ENCODE results near the gene ARHGAP27.
"Not testable (repeated sequence)": the region's sequence is repeated elsewhere in the genome, so short reads cannot be mapped to it uniquely, and the experiment has no call there.

ARHGAP27 gene

DNA sequence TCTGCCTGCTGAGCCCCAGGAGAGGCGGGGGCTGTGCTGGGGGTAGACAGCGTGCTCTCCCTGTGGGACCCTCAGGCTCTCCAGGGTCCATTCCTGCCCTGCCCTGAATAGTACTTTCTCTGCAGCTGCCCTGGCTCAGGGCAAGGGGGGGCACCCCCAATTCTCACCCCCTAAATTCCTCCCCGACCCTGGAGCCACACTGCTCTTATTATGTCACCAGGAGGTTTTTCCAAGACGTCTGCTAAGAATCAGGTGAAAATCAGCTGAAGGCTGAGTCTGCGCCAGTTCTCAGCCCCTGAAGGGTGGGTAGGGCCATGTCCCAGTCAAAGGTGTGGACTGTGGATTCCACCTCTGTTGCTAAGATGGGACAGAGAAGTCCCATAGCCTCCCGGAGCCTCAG, 66.0 kb downstream of the ARHGAP27 start:
- DNase-seq (ENCODE audit: low read depth in 2 of 2, low spot score in 1 of 2) = no peak

DNA sequence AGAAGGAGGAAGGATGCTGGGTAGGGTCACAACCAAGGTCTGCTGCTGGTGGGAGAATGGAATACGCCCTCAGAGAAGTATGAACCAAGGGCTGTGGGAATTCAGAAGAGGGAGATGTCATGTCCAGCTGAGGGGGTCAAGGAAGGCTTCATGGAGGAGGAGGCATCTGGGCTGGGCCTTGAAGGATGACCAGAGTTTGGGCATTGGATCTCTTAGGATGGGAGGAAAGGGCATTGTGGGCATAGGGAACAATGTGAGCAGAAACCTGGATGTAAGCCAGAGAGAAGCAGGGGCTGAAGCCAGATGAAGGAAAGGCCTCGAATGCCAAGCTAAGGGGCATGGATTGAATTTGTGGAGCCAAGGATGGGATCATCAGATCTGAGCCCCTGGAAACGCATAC, 66.6 kb downstream of the ARHGAP27 start:
- no peak for DNase-seq (ENCODE audit: low read depth in 2 of 2, low spot score in 1 of 2)

DNA sequence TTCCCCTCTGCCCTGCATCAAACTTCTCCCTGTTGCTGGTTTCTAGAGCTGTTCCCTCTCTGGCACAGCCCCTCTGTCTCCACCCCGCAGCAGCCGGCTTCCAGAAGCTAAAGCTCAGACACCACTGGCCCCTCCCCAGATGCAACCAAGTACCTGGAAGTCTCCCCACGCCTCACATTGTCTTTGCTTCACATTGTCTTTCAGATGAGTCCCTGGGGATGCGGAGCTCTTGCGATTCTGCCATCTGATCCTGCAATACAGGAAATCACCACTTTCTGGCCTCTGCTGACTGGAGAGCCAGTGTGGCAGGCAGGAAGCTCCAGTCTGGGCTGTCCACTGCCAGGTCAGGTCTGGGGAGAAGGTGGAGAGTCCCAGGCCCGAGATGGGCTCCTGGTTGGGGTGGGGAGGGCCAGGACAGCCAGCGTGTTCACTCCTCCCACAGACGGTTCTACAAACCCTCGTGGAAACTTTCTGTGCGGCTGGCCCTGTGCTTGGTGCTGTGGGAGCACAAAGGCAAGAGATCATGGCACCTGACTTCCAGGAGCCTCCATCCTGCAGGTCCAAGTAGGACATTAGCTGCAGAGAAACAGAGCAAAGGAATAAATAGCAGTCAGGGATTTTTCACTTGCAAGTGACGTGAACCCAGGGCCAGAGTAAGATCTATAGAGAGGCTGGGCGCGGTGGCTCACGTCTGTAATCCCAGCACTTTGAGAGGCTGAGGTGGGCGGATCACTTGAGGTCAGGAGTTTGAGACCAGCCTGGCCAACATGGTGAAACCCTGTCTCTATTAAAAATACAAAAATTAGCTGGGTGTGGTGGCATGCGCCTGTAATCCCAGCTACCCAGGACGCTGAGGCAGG, 67.9 kb downstream of the ARHGAP27 start:
- DNase-seq (ENCODE audit: low read depth in 2 of 2, low spot score in 1 of 2) = no peak

DNA sequence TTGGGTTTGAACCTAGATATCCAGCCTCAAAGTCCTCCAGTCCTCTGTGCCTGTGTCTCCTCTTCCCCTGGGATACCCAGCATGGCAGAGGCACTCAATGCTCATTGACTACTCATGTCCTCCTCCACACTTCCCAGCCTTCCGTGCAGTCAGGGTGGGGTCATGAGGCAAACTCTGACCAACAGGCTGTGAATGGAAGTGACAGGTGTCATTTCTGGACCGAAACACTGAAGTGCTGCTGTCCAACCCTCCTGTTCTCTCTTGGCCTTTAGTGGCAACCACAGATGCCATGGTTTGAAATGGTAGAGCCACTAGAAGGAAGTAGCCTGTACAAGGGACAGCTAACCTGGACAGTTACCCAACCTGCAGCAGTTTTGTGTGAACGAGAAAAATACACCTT, 69.2 kb downstream of the ARHGAP27 start:
- DNase-seq (ENCODE audit: low read depth in 2 of 2, low spot score in 1 of 2) = no peak

DNA sequence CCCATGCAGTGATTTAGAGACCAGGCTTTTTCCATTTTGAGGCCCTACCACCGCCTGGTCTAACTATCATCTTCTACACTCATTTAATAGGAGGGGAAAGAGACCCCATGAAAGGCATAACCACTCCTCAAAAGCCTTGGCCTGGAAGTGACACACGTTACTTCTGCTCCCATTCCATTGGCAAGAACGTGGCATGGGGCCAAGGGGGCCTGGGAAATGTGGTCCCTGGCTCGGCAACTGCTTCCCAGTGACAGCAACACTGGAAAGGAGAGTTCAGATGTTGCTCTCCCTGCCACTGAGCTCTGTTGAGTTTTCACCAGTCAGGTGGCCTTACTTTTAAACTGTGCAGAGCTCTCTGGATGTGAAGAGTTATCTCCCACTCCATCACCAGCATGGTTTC, 70.7 kb downstream of the ARHGAP27 start:
- no peak for DNase-seq (ENCODE audit: low read depth in 2 of 2, low spot score in 1 of 2)

DNA sequence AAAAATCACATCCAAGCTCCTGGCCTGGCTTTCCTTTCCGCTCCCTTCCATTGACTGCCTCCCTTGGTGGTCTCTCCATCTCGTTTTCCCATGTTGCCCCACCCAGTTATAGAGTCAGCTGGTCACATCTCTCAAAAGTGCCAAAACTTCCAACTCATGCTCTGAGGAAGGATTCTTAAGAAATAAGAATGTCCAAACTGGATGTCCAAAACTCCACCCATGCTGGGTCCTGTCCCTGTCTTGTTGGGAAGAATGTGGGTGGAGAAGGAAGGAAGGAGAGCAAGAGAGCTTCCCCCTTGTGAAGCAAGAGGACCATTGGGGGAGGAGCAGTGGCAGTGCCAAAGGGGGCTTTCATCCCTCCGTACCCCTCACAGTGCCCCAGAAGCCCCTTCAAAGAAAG, 71.2 kb downstream of the ARHGAP27 start:
- DNase-seq (ENCODE audit: low read depth in 2 of 2, low spot score in 1 of 2) = no peak

DNA sequence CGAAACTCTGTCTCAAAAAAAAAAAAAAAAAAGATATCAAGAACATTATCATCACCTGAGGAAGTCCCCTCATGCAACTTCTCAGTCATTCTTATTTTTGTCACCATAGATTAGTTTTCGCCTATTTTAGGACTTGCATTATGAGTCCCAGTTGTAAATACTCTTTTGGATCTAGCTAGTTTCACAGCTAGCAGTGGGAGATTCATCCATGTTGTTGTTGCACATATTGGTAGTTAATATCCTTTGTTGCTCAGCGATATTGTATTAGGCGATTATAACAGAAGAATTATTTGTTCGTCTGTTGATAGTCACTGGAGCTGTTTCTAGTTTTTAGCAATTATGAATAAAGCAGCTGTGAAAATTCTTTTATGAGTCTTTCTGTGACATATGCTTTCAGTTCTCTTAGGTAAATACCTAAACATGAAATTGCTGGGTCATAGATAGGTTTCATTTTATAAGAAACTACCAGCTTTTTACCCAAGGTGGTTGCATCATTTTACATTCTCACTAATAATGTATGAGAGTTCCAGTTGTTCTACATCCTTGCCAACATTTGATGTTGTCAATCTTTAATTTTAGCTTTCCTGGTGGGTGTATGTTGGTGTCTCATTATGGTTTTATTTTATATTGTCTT, 75.2 kb downstream of the ARHGAP27 start:
- DNase-seq (ENCODE audit: low read depth in 2 of 2, low spot score in 1 of 2) = no peak

DNA sequence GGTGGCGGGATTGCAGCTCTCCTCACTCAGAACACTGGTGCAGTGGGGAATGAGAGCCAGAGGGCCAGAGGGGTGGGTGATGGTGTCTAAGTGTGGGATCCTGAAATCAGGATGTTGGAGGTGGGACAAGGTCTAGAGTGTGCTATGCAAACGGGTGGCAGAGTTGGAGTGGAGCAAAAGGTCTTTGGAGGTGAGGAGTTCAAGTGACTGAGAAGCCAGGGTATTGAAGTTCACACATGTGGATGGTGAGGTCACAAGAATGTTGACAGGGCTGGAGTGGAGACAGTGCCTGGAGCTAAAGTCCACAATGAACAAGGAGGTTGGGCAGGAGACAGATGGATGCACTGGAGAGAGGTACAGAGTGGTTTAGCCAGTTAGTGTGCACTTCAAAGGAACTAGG, 77.6 kb downstream of the ARHGAP27 start:
- DNase-seq (ENCODE audit: low read depth in 2 of 2, low spot score in 1 of 2) = no peak

DNA sequence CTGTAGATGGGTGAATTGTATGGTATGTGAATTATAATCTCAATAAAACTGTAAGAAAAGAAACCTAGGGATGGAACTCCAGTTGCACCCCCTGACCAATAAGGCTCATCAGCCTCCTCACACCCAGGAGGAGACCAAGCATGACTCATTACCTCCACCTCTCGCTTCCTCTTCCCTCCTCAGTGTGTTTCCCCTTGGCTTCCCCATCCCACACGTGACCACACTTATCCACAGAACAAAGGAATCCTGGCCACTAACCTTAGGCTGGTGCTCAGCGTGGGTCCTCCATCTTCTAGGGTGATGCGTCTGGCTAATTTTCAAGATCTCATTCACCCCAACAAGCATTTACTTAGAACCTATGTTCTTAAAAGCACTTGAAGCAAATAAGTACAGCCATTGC, 79.6 kb downstream of the ARHGAP27 start:
- DNase-seq (ENCODE audit: low read depth in 2 of 2, low spot score in 1 of 2) = no peak

DNA sequence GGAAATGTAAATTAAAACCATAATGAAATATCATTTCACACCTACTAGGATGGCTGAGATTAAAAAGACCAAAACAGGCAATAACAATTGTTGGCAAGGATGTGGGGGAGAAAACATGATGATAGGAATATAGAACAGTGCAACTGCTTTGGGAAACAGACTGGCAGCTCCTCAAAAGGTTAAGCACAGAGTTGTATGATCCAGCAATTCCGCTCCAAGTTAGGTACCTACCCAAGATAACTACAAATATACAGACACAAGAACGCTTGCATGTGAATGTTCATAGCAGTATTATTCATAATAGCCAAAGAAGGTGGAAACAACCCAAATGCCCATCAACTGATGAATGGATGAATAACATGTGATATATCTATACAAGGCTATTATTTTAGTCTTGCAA, 80.8 kb downstream of the ARHGAP27 start:
- no peak for DNase-seq (ENCODE audit: low read depth in 2 of 2, low spot score in 1 of 2)

DNA sequence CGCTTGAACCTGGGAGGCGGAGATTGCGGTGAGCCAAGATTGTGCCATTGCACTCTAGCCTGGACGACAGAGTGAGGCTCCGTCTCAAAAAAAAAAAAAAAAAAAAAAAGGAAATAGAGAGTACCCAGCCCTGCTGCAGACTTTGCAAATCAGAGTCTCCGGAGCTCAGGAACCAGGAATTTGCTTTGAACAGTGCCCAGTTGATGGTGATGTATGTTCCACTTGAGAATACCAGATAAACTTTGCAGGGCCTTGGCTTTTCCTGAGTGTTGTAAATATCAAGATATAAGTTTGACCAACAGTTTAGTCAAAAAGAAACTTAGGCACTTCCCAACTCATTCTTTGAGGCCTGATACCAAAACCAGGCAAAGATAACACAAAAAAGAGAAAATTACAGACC, 85.2 kb downstream of the ARHGAP27 start:
- no peak for DNase-seq (ENCODE audit: low read depth in 2 of 2, low spot score in 1 of 2)

DNA sequence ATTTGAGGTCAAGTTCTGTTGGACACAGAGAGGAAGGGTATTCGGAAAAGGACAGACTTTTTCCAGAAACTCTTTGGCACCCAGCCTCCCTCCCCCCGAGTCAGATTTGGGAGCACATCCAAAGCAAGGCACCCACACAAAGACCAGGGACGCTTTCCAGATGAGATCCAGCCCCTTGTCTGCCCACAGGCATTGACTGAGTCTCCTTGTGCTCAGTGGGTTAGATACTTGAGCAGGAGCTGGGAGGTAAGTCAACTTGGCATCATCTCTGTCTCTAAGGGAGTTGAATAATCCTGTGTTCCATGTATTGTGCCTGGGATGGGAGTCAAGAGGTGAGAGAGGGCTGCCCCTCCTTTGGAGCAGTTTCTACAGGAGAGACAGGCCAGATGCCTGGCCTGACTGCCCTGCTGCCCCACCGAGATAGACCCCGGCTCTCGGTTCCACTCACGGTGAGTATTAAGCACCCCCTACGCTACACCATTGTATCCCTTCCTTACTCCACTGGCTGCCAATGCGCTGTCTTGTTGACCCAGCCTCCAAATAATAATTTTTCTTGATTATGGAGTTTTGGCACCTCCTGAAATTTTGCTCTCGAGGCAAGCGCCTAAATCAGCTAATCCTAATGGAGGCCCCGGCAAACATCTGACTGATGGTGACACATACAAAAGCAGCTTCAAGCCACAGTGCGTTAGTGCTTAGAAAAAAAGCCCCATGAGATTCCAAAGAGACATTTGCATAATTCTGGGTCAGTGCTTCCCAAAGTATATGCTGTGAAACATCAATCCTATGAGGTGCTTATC, 86.3 kb downstream of the ARHGAP27 start:
- no peak for DNase-seq (ENCODE audit: low read depth in 2 of 2, low spot score in 1 of 2)

DNA sequence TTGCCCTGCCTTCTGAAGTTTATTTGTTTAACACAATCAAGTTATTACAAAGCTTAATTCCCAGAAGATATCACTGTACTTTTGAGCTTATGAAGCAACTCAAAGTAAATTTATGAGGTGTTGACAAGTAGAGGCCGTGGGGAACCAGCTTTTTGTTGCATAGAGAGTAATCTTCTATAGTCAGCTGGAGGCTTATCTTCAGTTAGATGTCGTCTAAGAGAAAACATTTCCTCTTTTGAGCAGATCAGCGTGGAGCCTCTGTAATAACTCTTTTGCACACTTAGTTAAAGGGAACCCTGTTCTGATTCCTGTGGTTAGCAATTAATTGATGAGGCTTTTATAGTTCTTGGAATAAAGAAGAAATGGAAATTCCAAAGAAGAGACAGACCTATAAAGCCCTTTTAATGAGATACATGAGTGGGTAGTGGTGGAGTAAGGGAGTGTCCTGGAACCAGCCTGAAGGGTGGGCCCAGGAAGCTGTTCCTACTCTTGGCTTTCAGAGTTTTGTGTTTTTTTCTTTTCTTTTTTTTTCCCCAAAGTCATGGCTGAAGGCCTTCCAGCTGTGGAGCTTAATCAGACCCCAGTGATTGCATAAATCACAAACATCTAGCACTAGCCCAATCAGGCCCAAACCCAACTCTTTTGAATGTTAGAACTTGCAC, 87.0 kb downstream of the ARHGAP27 start:
- no peak for DNase-seq (ENCODE audit: low read depth in 2 of 2, low spot score in 1 of 2)

DNA sequence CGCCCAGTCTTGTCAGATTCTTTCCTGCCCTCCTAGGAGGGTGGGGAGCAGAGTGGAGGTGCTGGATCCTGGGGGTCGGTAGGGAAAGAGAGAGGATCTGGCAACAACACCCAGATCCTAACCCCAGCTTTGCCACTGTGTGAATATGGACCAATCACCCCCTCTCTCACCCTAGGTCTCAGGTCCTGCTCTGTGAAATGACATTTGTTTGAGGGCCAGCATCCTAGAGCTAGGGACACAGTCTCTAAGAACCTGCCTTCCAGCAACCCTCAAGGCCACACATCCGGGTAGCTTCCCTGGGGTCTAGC, 87.5 kb downstream of the ARHGAP27 start:
- no peak for DNase-seq (ENCODE audit: low read depth in 2 of 2, low spot score in 1 of 2)

DNA sequence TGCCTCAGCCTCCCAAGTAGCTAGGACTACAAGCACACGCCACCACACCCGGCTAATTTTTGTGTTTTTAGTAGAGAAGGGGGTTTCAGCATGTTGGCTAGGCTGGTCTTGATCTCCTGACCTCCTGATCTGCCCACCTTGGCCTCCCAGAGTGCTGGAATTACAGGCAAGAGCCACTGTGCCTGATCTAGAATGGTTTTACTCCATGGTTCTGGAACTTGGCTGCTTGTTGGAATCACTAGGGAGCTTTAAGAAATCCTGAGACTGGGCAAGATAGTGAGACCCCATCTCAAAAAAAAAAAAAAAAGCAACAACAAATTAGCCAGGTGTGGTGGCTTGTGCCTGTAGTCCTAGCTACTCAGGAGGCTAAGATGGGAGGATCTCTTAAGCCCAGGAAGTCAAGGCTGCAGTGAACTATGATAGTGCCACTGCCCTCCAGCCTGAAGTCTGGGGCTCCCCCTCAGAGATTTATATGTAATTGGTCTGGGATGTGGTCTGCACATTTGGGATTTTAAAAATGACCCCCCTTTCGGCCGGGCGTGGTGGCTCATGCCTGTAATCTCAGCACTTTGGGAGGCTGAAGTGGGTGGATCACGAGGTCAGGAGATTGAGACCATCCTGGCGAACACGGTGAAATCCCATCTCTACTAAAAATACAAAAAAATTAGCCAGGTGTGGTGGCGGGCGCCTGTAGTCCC, 88.6 kb downstream of the ARHGAP27 start:
- DNase-seq (ENCODE audit: low read depth in 2 of 2, low spot score in 1 of 2) = not testable (repeated sequence)
